PC-3 (cell line): ENCODE measurements around the gene ZBTB7B. TPM values are rescaled to one million over a fixed set of nuclear protein-coding genes. Genes with fewer than 3 reads are reported as not detected.

Experiments
- ATAC-seq: fragments of 200-7000 bp; cut with Tn5 transposase; 2 replicates; pipeline ENCODE4 v1.9.1; 2020; ENCODE audit warnings: mild to moderate bottlenecking, moderate library complexity
- BruUV-seq: library from RNA; stranded (reverse); fragments of 400-500 nt; replicated peaks from 2 replicates; lab custom pipeline; 2021; lab: Mats Ljungman, UMichigan
- CTCF ChIA-PET: fragments of 300-600 bp; sonication (Branson Sonifier 250); formaldehyde crosslinking; loops from one replicate; lab custom pipeline; 2022; ENCODE audit warnings: antibody characterized with exemption; lab: Charles Lee
- POLR2A ChIA-PET: fragments of 300-600 bp; sonication (Branson Sonifier 250); formaldehyde crosslinking; loops from one replicate; lab custom pipeline; 2022; ENCODE audit warnings: antibody characterized with exemption; ENCODE audit not compliant: unreplicated experiment; lab: Charles Lee
- DNase-seq: peaks from one replicate; pipeline ENCODE4 v3.0.0-alpha.2; 2015
- H2AFZ ChIP-seq: fragments of 300-600 bp; sonication (generic); 2 replicates; pipeline ENCODE4 v1.6.0; 2016; ENCODE audit warnings: antibody characterized with exemption, low read length
- H3F3A ChIP-seq: fragments of 300-600 bp; sonication (generic); one replicate; pipeline ENCODE4 v1.6.0; 2017; ENCODE audit warnings: antibody characterized with exemption, low read length, control low read depth, mild to moderate bottlenecking; ENCODE audit not compliant: unreplicated experiment
- H3K27ac ChIP-seq: fragments of 300-600 bp; sonication (generic); 2 replicates; pipeline ENCODE4 v1.5.1; 2016; ENCODE audit warnings: mild to moderate bottlenecking, low read length
- H3K27me3 ChIP-seq: fragments of 300-600 bp; sonication (generic); 2 replicates; pipeline ENCODE4 v1.6.1; 2016; ENCODE audit warnings: low read length, mixed read lengths
- H3K36me3 ChIP-seq: fragments of 300-600 bp; sonication (generic); 2 replicates; pipeline ENCODE4 v1.6.1; 2016; ENCODE audit warnings: low read depth, mixed run types, low read length, mixed read lengths
- H3K4me1 ChIP-seq: fragments of 300-600 bp; sonication (generic); 2 replicates; pipeline ENCODE4 v1.5.1; 2016; ENCODE audit warnings: low read length; ENCODE audit not compliant: insufficient read depth
- H3K4me2 ChIP-seq: fragments of 300-600 bp; sonication (generic); 2 replicates; pipeline ENCODE4 v1.6.0; 2016; ENCODE audit warnings: low read length
- H3K4me3 ChIP-seq: fragments of 300-600 bp; sonication (generic); 2 replicates; pipeline ENCODE4 v1.5.1; 2016; ENCODE audit warnings: mild to moderate bottlenecking, low read length, mixed read lengths
- H3K79me2 ChIP-seq: fragments of 300-600 bp; sonication (generic); 2 replicates; pipeline ENCODE4 v1.6.1; 2017; ENCODE audit warnings: low read length, mixed read lengths
- H3K9ac ChIP-seq: fragments of 300-600 bp; sonication (generic); 2 replicates; pipeline ENCODE4 v1.6.0; 2016; ENCODE audit warnings: mild to moderate bottlenecking, low read length
- H3K9me2 ChIP-seq: fragments of 300-600 bp; sonication (generic); replicated peaks from 2 replicates; pipeline ENCODE4 v1.6.1; 2016; ENCODE audit warnings: mixed run types, low read length, mixed read lengths
- H3K9me3 ChIP-seq: fragments of 300-600 bp; sonication (generic); 2 replicates; pipeline ENCODE4 v1.6.1; 2016; ENCODE audit warnings: low read length, mixed read lengths
- H4K20me1 ChIP-seq: fragments of 300-600 bp; sonication (generic); 2 replicates; pipeline ENCODE4 v1.6.1; 2016; ENCODE audit warnings: low read length, mixed read lengths
- CTCF ChIP-seq: fragments of 300-600 bp; sonication (generic); conservative IDR thresholded peaks from 2 replicates; pipeline ENCODE4 v1.5.1; 2017; ENCODE audit warnings: antibody characterized with exemption, low read depth, mild to moderate bottlenecking, low read length
- EZH2 ChIP-seq: fragments of 300-600 bp; sonication (generic); IDR thresholded peaks from one replicate; pipeline ENCODE4 v1.6.1; 2017; ENCODE audit warnings: antibody characterized with exemption, mild to moderate bottlenecking, low read length; ENCODE audit not compliant: unreplicated experiment
- EZH2phosphoT487 ChIP-seq: fragments of 300-600 bp; sonication (generic); IDR thresholded peaks from 2 replicates; pipeline ENCODE4 v1.6.1; 2018; ENCODE audit warnings: mild to moderate bottlenecking, antibody characterized with exemption, low read length, borderline replicate concordance
- intact Hi-C: fragments of 100-400 bp; cut with micrococcal nuclease; formaldehyde crosslinking; loops from 2 replicates; pipeline ENCODE4 v1.9.0; 2023
- total RNA-seq: library from RNA; depleted of rRNA; stranded (reverse); fragments of >200 nt; gene quantifications from 2 replicates; pipeline ENCODE4 v1.2.3, GENCODE V29; 2014

Gene ZBTB7B
- total RNA-seq, 1 experiment from 2014 or later, result 39.7 TPM

- no TSS peak for BruUV-seq
- ATAC-seq (no peak), DNase-seq (no peak)
- no peaks in the 10 kb centered on the region for H3K9me3 ChIP-seq
- H3K4me2 ChIP-seq, result no peak overlapping the region
- ChIA-PET POLR2A (interaction anchor here (0.6 to 0.7 kb wide), 2 partner anchors 120 to 124 kb away, joined by 3 read pairs; no protein-coding TSS in a partner anchor), CTCF (no interaction called here)
- H3K27me3 ChIP-seq, result no peaks in the 10 kb centered on the region
- H3K4me3 ChIP-seq, result no peak overlapping the region
- no peaks in the 10 kb centered on the region for H4K20me1 ChIP-seq
- no peak for TF ChIP-seq EZH2phosphoT487
- no peak for TF ChIP-seq EZH2
- TF ChIP-seq CTCF, result no peak
- intact Hi-C loops, result loop anchor here (5.0 kb wide), 1 partner anchor 37 kb away; the partner anchor contains the start of gene ADAM15
- no peaks in the 10 kb centered on the region for H3F3A ChIP-seq
- peaks cover 21% of the 10 kb centered on the region for H3K4me1 ChIP-seq
- H3K79me2 ChIP-seq, result peaks cover 33% of the 10 kb centered on the region
- H2AFZ ChIP-seq, result no peak overlapping the region
- no peak overlapping the region for H3K9ac ChIP-seq
- H3K9me2 ChIP-seq, result no peaks in the 10 kb centered on the region
- peaks cover 34% of the 10 kb centered on the region for H3K36me3 ChIP-seq
- H3K27ac ChIP-seq, result no peak overlapping the region
Observed at GRCh38 chr1:155014709-155015508, 12.3 kb downstream of the ZBTB7B start.

GRCh38 chr1:155015527-155016230 is 13.1 kb downstream of the ZBTB7B start:
- ATAC-seq, result no peak
- no peak for DNase-seq
- ChIA-PET POLR2A (interaction anchor here (0.5 to 0.7 kb wide), 3 partner anchors 119 to 1423 kb away, joined by 3 read pairs; no protein-coding TSS in a partner anchor), CTCF (no interaction called here)
- Histone ChIP-seq H3K27ac (no peak overlapping the region), H3K9me3 (no peaks in the 10 kb centered on the region), H4K20me1 (no peaks in the 10 kb centered on the region), H3K4me2 (no peak overlapping the region), H3K79me2 (peaks cover 25% of the 10 kb centered on the region), H3F3A (no peaks in the 10 kb centered on the region), H3K9me2 (no peaks in the 10 kb centered on the region), H3K4me3 (no peak overlapping the region), H3K9ac (no peak overlapping the region), H3K4me1 (peaks cover 21% of the 10 kb centered on the region), H3K27me3 (no peaks in the 10 kb centered on the region), H3K36me3 (peaks cover 30% of the 10 kb centered on the region), H2AFZ (no peak overlapping the region)
- no peak for TF ChIP-seq EZH2
- TF ChIP-seq CTCF, result no peak
- TF ChIP-seq EZH2phosphoT487, result no peak
- intact Hi-C loops, result loop anchor here (2.0 to 5.0 kb wide), 2 partner anchors 37 to 55 kb away; partner anchors contain the start of genes ADAM15 and PYGO2
- no TSS peak for BruUV-seq
